Colonic mucosa (tissue), 4 donors: ENCODE measurements around the gene POU2AF1. TPM values are rescaled to one million over a fixed set of nuclear protein-coding genes. Genes with fewer than 3 reads are reported as not detected.

Experiments
- DNase-seq: peaks from one replicate; pipeline ENCODE4 v3.0.0-alpha.2; 2020
- H3K27ac ChIP-seq: fragments of 200-600 bp; one replicate; pipeline ENCODE4 v1.8.0; 2021
- H3K27me3 ChIP-seq: fragments of 200-600 bp; one replicate; pipeline ENCODE4 v1.8.0; 2021
- H3K36me3 ChIP-seq: fragments of 200-600 bp; one replicate; pipeline ENCODE4 v1.8.0; 2021
- H3K4me1 ChIP-seq: fragments of 200-600 bp; one replicate; pipeline ENCODE4 v1.8.0; 2021; ENCODE audit warnings: mild to moderate bottlenecking
- H3K4me3 ChIP-seq: fragments of 200-600 bp; one replicate; pipeline ENCODE4 v1.8.0; 2021
- H3K9ac ChIP-seq, 2 donors: one replicate each; pipeline ENCODE4 v1.7.0; 2013; ENCODE audit warnings: control low read depth in 2 of 2, low read depth in 2 of 2, low read length in 2 of 2
- H3K9me3 ChIP-seq: fragments of 200-600 bp; one replicate; pipeline ENCODE4 v1.8.0; 2021
- intact Hi-C: fragments of 100-400 bp; cut with DNase I; formaldehyde crosslinking; loops from one replicate; pipeline ENCODE4 v1.14.1; 2022
- total RNA-seq, 2 donors: library from RNA; stranded (reverse); fragmentation: NEBNext Ultra II Directional in 1 of 2; extraction: Animal tissue kit (Norgen Biotek cat#: 25700) in 1 of 2; gene quantifications; one replicate each; pipeline ENCODE4 v1.2.1, GENCODE V29; 2021
- TF ChIP-seq, protein P1 (sequence below): fragments of 200-600 bp; IDR thresholded peaks from one replicate; pipeline ENCODE4 v1.8.0; 2022; ENCODE audit warnings: antibody characterized with exemption, mild to moderate bottlenecking
- donor health status: healthy.
- donor health status: DM: no; HTN: no; CAD: no.
- donor health status: DM: no; HTN: no; CAD: no.

The POU2AF1 gene
- total RNA-seq, 2 donors from 2014 or later, result 3.1 to 3.7 TPM

DNA sequence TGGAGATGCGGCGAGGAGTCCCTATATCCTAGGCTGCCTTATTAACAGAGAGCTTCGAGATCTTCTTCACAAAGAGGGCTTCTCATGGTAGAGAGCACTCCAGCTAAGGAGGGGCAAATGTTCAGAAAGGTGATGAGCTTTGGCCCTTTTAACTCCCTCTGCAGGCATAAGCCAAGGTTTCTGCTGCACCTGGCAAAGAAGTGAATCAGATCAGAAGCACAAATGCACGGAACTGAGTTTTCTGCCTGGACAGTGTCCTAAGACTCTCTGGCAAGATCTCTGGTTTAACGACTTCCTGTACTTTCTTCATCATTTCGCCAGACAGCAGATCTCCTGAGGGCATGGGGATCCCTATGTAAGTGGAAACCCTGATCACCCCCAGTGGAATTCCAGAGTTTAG, 43.5 kb downstream of the POU2AF1 start:
- Histone ChIP-seq H3K9ac (peak overlapping the region in 1 of 2 donors; percentile 51), H3K9me3 (no peaks in the 10 kb centered on the region), H3K36me3 (no peaks in the 10 kb centered on the region), H3K4me3 (no peak overlapping the region), H3K27me3 (no peaks in the 10 kb centered on the region), H3K4me1 (peaks cover 4% of the 10 kb centered on the region), H3K27ac (no peak overlapping the region)
- DNase-seq, result no peak
- intact Hi-C loops, result no loop called here
- TF ChIP-seq, protein P1, sequence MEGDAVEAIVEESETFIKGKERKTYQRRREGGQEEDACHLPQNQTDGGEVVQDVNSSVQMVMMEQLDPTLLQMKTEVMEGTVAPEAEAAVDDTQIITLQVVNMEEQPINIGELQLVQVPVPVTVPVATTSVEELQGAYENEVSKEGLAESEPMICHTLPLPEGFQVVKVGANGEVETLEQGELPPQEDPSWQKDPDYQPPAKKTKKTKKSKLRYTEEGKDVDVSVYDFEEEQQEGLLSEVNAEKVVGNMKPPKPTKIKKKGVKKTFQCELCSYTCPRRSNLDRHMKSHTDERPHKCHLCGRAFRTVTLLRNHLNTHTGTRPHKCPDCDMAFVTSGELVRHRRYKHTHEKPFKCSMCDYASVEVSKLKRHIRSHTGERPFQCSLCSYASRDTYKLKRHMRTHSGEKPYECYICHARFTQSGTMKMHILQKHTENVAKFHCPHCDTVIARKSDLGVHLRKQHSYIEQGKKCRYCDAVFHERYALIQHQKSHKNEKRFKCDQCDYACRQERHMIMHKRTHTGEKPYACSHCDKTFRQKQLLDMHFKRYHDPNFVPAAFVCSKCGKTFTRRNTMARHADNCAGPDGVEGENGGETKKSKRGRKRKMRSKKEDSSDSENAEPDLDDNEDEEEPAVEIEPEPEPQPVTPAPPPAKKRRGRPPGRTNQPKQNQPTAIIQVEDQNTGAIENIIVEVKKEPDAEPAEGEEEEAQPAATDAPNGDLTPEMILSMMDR, result no peak

DNA sequence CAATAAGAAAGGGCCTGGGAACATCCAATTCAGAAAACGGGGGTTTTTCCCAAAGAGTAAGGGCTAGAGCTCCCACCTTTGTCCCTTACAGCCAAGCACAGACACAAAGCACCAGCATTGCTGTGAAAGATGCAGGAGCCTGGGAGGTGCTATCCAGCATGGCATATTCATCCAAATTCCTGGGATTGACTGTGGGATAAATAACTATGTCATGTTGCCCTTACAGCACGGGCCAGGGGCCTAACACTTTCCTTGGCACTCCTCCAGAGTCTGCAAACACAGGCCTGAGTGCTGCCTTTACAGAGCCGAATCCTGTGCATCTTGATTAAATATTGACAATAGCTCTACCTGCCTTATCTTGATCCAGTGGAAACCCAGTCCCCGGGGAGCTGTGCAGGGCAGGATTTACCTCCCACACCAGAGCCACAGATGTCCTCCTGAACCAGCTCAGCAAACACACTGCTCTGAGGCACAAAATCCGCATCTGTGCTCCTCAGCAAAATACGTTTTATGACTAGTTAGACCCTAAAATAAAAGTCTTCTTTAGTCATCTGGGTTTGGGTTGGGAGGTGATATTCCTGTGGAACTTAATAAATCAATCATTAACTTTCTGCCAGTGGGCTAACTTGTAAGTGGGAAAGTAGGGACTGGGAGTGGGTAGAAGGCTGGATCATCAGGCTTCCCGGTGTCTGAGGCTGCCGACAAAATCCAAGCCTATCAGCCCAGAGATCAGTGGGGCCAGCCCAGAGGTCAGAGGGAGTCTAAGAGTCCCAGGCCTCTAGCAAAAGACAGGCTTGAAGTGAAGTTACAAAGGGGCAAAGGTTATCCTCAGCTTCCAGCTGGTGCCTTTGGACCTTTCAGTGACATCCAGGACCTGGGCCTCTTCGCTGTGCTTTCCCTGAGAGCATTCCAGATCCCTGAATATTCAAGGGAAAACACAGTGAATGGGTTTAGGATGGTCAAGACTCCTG, 44.3 kb downstream of the POU2AF1 start:
- TF ChIP-seq, protein P1, result no peak
- peak overlapping the region in 1 of 2 donors; percentile 51 for H3K9ac ChIP-seq
- no peaks in the 10 kb centered on the region for H3K36me3 ChIP-seq
- H3K27me3 ChIP-seq, result no peaks in the 10 kb centered on the region
- peaks cover 4% of the 10 kb centered on the region for H3K4me1 ChIP-seq
- no peak overlapping the region for H3K27ac ChIP-seq
- intact Hi-C loops, result no loop called here
- DNase-seq, result peak; percentile 78
- no peak overlapping the region for H3K4me3 ChIP-seq
- H3K9me3 ChIP-seq, result no peaks in the 10 kb centered on the region

DNA sequence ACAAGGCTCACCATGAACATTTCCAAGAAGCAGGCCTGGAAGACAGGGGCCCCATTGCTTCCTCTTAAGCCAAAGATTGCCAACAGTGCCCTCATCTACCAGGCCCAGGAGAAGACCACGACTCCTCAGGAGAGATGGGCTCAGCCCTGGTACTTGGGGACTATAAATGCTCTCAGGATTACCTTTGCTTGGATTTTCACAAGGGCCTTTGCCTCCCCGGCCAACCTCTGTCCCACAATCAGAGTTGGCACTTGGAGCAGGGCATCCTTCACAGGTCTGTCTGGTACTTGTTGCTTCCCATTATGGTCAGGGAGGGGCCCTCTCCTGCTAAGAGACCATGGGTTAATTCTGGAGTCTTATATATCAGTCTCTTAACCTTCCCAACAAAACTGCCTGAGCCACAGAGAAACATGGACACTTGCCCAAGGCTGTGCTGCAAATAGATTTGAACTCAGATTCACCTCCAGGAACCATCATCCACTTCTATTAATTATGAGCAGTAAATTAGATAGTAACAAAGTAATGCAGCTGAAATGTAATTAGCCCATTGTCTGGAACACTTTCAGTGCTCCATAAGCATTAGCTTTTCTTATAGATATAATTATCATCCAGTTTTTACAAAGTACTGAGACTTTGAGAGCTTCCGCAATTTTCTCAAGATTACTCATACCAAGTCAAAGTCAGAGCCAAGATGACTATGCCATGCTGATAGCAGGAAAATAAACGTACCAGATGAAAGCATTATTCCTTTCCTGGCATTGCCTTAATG, 47.2 kb downstream of the POU2AF1 start:
- intact Hi-C loops, result no loop called here
- H3K4me1 ChIP-seq, result peaks cover 4% of the 10 kb centered on the region
- no peaks in the 10 kb centered on the region for H3K9me3 ChIP-seq
- H3K9ac ChIP-seq, result no peak overlapping the region
- TF ChIP-seq, protein P1, result no peak
- no peak overlapping the region for H3K4me3 ChIP-seq
- no peak for DNase-seq
- no peak overlapping the region for H3K27ac ChIP-seq
- H3K27me3 ChIP-seq, result no peaks in the 10 kb centered on the region
- H3K36me3 ChIP-seq, result no peaks in the 10 kb centered on the region

DNA sequence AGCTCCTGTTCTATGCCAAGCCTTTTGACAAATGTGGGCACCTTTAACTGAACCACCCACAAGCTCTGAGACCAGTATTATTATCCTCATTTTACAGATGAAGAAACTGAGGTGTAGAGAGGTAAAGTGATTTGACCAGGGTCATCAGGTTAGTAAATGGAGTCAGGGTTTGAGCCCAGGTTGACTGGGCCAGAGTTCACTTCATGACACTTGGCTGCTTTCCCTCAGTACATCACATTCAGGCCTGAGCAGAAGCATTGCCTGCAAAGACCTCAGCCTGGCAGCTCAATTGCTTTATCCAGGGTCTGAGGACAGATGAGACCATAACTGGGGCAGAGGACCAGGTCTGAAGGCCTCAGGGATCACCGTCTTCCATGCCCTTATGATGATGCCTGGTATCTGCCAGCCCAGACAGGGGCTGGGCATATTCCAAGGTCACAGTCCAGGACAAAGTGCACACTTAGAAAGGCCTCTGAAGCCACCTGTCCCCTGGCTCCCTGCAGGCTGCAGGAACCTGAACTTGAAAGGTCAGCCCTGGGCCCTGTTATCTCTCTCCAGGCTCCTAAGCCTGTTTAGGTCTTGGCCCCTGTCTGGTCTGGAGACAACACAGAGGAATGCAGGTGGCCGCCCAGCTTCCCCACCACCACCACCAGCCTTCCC, 48.7 kb downstream of the POU2AF1 start:
- intact Hi-C loops, result no loop called here
- H3K36me3 ChIP-seq, result no peaks in the 10 kb centered on the region
- no peak for DNase-seq
- H3K4me1 ChIP-seq, result peaks cover 4% of the 10 kb centered on the region
- H3K9ac ChIP-seq, result no peak overlapping the region
- H3K4me3 ChIP-seq, result no peak overlapping the region
- no peak overlapping the region for H3K27ac ChIP-seq
- no peaks in the 10 kb centered on the region for H3K27me3 ChIP-seq
- TF ChIP-seq, protein P1, result no peak
- no peaks in the 10 kb centered on the region for H3K9me3 ChIP-seq
